ENCODE results near the gene MAGEA10. TPM values are rescaled to one million over a fixed set of nuclear protein-coding genes. Genes with fewer than 3 reads are reported as not detected.
"Not testable (repeated sequence)": the region's sequence is repeated elsewhere in the genome, so short reads cannot be mapped to it uniquely, and the experiment has no call there.

MAGEA10 gene
- total RNA-seq, 6 donors from 2014 or later: not detected

DNA sequence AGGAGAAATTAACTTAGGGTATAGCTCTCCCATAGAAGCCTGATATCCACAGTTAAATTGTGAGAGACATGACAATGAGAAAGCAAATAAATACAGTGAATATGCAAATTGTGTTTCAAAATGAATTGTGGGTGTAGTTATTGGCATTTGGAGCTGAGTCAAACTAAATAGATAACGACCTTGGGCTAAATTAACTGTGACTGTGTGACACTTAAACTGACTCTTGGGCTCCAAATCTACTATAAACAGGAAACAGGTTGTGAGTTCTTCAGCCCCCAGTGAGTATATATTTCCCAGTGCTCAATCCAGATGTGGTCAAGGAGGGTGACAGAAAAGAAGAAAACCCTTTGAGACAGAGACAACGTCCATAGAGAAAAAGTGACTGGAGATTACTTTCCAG lies 11.3 kb upstream of the MAGEA10 start:
- H3K4me1 ChIP-seq: no peaks in the 10 kb centered on the region
- WGBS, 2 donors: 24 to 28% methylated on average over 2 of the region's 2 CpGs
- ATAC-seq (ENCODE audit: low FRiP score in 2 of 2): no peak
- no peaks in the 10 kb centered on the region for H3K27me3 ChIP-seq
- H3K4me3 ChIP-seq: no peak overlapping the region
- H3K36me3 ChIP-seq: no peaks in the 10 kb centered on the region
- no peak overlapping the region for H3K27ac ChIP-seq
- H3K9me3 ChIP-seq: no peaks in the 10 kb centered on the region
- TF ChIP-seq POLR2A (IDR thresholded peaks at IDR 0.05) (no peak), EP300 (IDR thresholded peaks at IDR 0.05) (no peak), POLR2AphosphoS5 (IDR thresholded peaks at IDR 0.05) (no peak)
- TF ChIP-seq, protein P1, sequence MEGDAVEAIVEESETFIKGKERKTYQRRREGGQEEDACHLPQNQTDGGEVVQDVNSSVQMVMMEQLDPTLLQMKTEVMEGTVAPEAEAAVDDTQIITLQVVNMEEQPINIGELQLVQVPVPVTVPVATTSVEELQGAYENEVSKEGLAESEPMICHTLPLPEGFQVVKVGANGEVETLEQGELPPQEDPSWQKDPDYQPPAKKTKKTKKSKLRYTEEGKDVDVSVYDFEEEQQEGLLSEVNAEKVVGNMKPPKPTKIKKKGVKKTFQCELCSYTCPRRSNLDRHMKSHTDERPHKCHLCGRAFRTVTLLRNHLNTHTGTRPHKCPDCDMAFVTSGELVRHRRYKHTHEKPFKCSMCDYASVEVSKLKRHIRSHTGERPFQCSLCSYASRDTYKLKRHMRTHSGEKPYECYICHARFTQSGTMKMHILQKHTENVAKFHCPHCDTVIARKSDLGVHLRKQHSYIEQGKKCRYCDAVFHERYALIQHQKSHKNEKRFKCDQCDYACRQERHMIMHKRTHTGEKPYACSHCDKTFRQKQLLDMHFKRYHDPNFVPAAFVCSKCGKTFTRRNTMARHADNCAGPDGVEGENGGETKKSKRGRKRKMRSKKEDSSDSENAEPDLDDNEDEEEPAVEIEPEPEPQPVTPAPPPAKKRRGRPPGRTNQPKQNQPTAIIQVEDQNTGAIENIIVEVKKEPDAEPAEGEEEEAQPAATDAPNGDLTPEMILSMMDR (IDR thresholded peaks at IDR 0.05): no peak
- DNase-seq: no peak

DNA sequence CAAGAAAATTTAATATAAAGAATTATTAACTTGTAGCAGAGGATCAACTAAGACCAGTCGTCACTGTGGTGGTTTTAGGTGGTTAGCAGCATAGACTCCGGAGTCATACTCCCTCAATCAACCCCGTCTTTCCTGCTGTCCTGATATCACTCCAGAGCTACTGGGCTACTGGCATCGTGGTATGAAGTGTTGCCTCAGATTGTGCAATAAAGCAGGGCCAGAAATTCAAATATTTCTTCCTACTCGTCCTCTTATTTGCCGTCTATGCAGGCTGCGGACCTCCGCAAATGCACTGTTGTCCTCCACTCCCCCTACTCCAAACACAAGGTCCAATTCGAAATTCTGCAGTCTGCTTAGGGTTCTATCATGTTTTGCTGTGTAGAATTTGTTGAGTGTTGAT lies 1.2 kb upstream of the MAGEA10 start:
- Histone ChIP-seq H3K4me1 (no peaks in the 10 kb centered on the region), H3K27me3 (no peaks in the 10 kb centered on the region), H3K9me3 (no peaks in the 10 kb centered on the region), H3K27ac (no peak overlapping the region), H3K36me3 (no peaks in the 10 kb centered on the region), H3K4me3 (no peak overlapping the region)
- DNase-seq (no peak), ATAC-seq (ENCODE audit: low FRiP score in 2 of 2) (no peak)
- TF ChIP-seq EP300 (IDR thresholded peaks at IDR 0.05): no peak
- TF ChIP-seq POLR2A (IDR thresholded peaks at IDR 0.05): no peak
- TF ChIP-seq, protein P1 (IDR thresholded peaks at IDR 0.05): no peak
- TF ChIP-seq POLR2AphosphoS5 (IDR thresholded peaks at IDR 0.05): no peak
- WGBS, 2 donors: 69 to 76% methylated on average over 9 of the region's 9 CpGs

DNA sequence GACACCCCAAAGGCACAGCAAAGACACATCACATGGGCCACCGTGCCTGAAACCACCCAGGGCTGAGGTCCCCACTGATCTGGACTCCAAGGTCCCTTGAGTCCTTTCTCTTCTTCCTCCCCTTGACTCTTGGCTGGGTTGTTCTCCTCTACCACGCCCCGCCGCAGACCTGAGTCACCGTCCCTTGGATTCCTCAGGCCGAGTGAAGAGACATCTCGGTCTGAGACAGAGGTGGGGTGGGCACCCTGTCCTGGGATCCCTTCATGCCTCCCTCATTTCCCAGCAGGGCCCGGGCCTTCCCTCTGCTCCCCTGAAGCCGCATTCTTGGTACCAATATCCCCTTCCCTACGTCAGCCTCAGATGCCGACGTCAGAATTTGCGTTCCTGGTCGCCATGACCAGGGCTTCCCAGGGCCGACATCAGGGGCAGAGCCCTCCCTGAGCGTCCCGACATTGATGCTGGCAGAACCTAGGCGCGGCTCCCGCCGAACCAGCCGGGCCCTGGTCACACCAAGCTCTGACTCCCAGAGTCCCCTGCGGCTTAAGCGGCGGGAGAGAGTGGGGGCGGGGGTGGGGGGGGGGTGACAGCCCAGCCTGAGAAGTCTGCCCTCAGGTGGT lies 498 bp downstream of the MAGEA10 start:
- no peak for ATAC-seq (ENCODE audit: low FRiP score in 2 of 2)
- H3K4me3 ChIP-seq: no peak overlapping the region
- WGBS, 2 donors: 86 to 95% methylated on average over 8 to 17 of the region's 26 CpGs

DNA sequence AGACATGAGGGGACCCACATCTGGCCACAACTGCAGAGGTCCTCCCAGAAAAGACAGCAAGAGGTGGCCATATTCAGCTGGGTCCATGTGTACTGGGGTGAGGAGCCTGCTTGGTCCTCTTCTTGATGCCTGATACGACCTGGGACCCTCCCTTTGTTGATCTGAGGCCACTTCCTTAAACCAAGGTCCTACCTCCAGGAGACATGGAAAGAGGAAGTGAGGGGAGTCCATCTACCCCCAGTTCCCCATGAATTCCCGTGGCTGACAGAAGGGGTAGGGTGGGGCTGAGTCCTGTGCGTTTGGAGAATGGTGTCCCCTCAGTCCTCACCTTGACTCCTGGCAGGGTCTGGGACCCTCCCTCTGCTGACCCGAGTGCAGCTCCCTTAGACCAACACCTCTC lies 2.1 kb downstream of the MAGEA10 start:
- no peak overlapping the region for H3K4me3 ChIP-seq
- no peaks in the 10 kb centered on the region for H3K9me3 ChIP-seq
- 34 to 72% methylated on average over 3 to 4 of the region's 4 CpGs for WGBS, 2 donors
- no peaks in the 10 kb centered on the region for H3K36me3 ChIP-seq
- DNase-seq: no peak
- TF ChIP-seq POLR2A (IDR thresholded peaks at IDR 0.05) (no peak), POLR2AphosphoS5 (IDR thresholded peaks at IDR 0.05) (no peak), EP300 (IDR thresholded peaks at IDR 0.05) (no peak)
- TF ChIP-seq, protein P1 (IDR thresholded peaks at IDR 0.05): no peak
- H3K27ac ChIP-seq: no peak overlapping the region
- ATAC-seq (ENCODE audit: low FRiP score in 2 of 2): peak in 1 of 2 donors; percentile 27
- no peaks in the 10 kb centered on the region for H3K4me1 ChIP-seq
- no peaks in the 10 kb centered on the region for H3K27me3 ChIP-seq

More for the DNA sequence above, 498 bp downstream of the MAGEA10 start:
- Histone ChIP-seq H3K4me1 (no peaks in the 10 kb centered on the region), H3K27ac (no peak overlapping the region), H3K36me3 (no peaks in the 10 kb centered on the region), H3K27me3 (no peaks in the 10 kb centered on the region), H3K9me3 (no peaks in the 10 kb centered on the region)
- TF ChIP-seq POLR2AphosphoS5 (IDR thresholded peaks at IDR 0.05) (no peak), POLR2A (IDR thresholded peaks at IDR 0.05) (no peak), EP300 (IDR thresholded peaks at IDR 0.05) (no peak)
- TF ChIP-seq, protein P1 (IDR thresholded peaks at IDR 0.05): no peak
- DNase-seq: peak in 1 of 2 donors; percentile 32

DNA sequence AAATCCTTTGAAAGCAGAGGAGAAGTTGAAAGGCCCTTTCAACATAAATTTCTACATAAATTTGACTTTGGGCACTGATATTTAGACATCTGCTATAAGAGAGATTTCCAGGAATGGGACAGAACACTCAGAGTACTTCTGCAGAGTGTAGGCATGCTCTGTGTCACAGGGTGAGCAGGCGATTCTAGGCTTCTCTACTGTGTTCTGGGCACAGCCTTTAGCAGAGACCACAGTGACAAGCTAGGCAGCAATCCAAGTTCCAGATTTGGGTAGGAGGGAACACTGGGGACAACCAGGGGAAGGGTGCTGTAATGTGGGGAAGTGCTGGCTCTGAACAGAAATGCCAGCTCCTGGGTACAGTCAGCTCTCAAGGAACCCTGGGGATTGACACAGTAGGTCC lies 6.9 kb downstream of the MAGEA10 start:
- TF ChIP-seq POLR2A (IDR thresholded peaks at IDR 0.05) (no peak), POLR2AphosphoS5 (IDR thresholded peaks at IDR 0.05) (no peak), EP300 (IDR thresholded peaks at IDR 0.05) (no peak)
- TF ChIP-seq, protein P1 (IDR thresholded peaks at IDR 0.05): no peak
- ATAC-seq (ENCODE audit: low FRiP score in 2 of 2): no peak

DNA sequence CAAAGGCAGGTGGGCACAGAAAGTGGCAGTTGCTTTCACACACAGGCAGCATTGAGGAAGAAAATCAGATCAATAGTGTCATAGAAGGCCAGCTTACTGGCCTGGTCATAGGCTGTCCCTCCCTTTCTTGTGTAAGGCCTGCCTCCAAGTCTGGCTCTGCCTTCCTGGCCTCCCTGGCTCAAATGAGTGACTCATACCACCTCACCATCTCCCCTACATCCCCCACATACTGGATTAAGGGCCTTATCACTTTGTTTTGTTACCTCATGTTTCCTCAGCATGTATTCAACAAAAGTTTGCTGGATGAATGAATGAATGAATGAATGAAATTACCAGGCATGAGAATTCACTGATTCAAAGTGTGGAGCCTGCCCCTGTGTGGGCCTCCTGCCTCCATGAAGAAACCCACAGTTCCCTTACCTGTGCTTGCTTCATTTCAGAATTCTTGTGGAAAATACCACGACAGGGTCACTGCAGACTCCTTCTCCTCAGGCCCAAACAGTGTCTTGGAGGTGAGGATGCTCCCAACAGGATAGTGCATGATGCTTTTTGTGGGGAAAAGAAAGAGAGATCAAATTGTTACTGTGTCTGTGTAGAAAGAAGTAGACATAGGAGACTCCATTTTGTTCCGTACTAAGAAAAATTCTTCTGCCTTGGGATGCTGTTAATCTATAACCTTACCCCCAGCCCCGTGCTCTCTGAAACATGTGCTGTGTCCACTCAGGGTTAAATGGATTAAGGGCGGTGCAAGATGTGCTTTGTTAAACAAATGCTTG lies 9.1 kb downstream of the MAGEA10 start:
- H3K9me3 ChIP-seq; H3K4me3 ChIP-seq; DNase-seq; H3K27ac ChIP-seq; ATAC-seq (ENCODE audit: low FRiP score in 2 of 2); H3K27me3 ChIP-seq; H3K36me3 ChIP-seq; H3K4me1 ChIP-seq: not testable (repeated sequence)
- WGBS, 2 donors: 54 to 63% methylated on average over 3 to 4 of the region's 4 CpGs

More for the DNA sequence above, 6.9 kb downstream of the MAGEA10 start:
- H3K27ac ChIP-seq: no peak overlapping the region
- no peaks in the 10 kb centered on the region for H3K27me3 ChIP-seq
- 75 to 79% methylated on average over 1 of the region's 1 CpG for WGBS, 2 donors
- H3K4me1 ChIP-seq: no peaks in the 10 kb centered on the region
- no peaks in the 10 kb centered on the region for H3K9me3 ChIP-seq
- no peaks in the 10 kb centered on the region for H3K36me3 ChIP-seq
- H3K4me3 ChIP-seq: no peak overlapping the region
- DNase-seq: no peak
